Tibial nerve (tissue), 4 donors: ENCODE results near the gene NCOR1. TPM values are rescaled to one million over a fixed set of nuclear protein-coding genes. Genes with fewer than 3 reads are reported as not detected.
A peak's percentile ranks its signal among the peaks of the same experiment; 100 is the strongest.
"Not testable (repeated sequence)": the region's sequence is repeated elsewhere in the genome, so short reads cannot be mapped to it uniquely, and the experiment has no call there.

ENCODE experiments used
- DNase-seq, 2 donors: peaks; one replicate each; pipeline ENCODE4 v3.0.0-alpha.2; 2019; ENCODE audit warnings: low spot score in 2 of 2
- H3K27ac ChIP-seq, 4 donors: fragments of 200-600 bp; sonication (generic) in 3 of 4; one replicate each; pipeline ENCODE4 v1.5.1; 2017 to 2019; ENCODE audit warnings: mild to moderate bottlenecking in 1 of 4
- H3K27me3 ChIP-seq, 2 donors: fragments of 200-600 bp; sonication (generic) in 1 of 2; one replicate each; pipeline versions ENCODE4 v1.5.1 to v1.6.0; 2017 to 2019
- H3K36me3 ChIP-seq, 3 donors: fragments of 200-600 bp; sonication (generic); one replicate each; pipeline ENCODE4 v1.5.1; 2018 to 2019
- H3K4me1 ChIP-seq, 4 donors: fragments of 200-600 bp; sonication (generic) in 3 of 4; one replicate each; pipeline ENCODE4 v1.5.1; 2017 to 2019
- H3K4me3 ChIP-seq, 4 donors: fragments of 200-600 bp; sonication (generic) in 3 of 4; one replicate each; pipeline ENCODE4 v1.5.1; 2017 to 2019; ENCODE audit warnings: mild to moderate bottlenecking in 1 of 4, moderate library complexity in 1 of 4
- H3K9me3 ChIP-seq, 4 donors: fragments of 200-600 bp; sonication (generic) in 3 of 4; one replicate each; pipeline ENCODE4 v1.5.1; 2017 to 2019
- EP300 ChIP-seq, 2 donors: sonication (generic); formaldehyde crosslinking; IDR thresholded peaks; one replicate each; pipeline ENCODE4 v1.6.1; 2017; ENCODE audit warnings: antibody characterized with exemption in 2 of 2, mild to moderate bottlenecking in 1 of 2
- POLR2A ChIP-seq, 2 donors: fragments of 450-650 bp; IDR thresholded peaks; one replicate each; pipeline ENCODE4 v1.6.1; 2017; ENCODE audit warnings: antibody characterized with exemption in 2 of 2, mild to moderate bottlenecking in 2 of 2, moderate library complexity in 2 of 2
- WGBS, 2 donors: methylation state at CpG; one replicate each; pipeline ENCODE4 v1.1.5; 2018; 5-methylcytosine and 5-hydroxymethylcytosine counted together
- total RNA-seq, 4 donors: library from RNA; depleted of rRNA; stranded (reverse); fragments of >200 nt; gene quantifications; one replicate each; pipeline ENCODE4 v1.1.0, GENCODE V29; 2016
- TF ChIP-seq, protein P1 (sequence below), 5 experiments: fragments of 200-600 bp in 3 of 5; fragments of 450-650 bp in 2 of 5; sonication (generic) in 3 of 5; IDR thresholded peaks; one replicate each; pipeline ENCODE4 v1.5.1; 2016 to 2019; ENCODE audit warnings: antibody characterized with exemption in 5 of 5, mild to moderate bottlenecking in 3 of 5, moderate library complexity in 2 of 5

The NCOR1 gene
- total RNA-seq, 4 donors from 2014 or later, result 115 to 248 (median 169) TPM

DNA sequence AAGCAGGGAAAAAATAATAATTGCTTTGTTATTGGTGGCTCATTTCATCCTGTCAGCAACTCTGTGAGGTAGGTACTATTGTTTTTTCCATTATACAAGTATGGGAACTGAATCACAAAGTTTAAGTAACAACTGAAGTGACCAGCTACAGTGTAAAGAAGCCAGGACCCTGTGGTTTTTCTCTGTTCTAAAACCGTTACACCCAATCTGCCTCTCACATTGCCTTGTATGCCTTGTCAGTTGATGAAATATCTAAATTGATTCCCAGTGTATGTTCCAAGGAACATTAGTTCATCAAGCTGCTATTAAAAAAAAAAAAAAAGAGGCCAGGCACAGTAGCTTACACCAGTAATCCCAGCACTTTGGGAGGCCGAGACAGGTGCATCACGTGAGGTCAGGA, 7.1 kb upstream of the NCOR1 start:
- peaks cover 0 to 10% (median 0%) of the 10 kb centered on the region in 3 donors for H3K36me3 ChIP-seq
- H3K4me1 ChIP-seq, result peaks cover 0 to 14% (median 4%) of the 10 kb centered on the region in 4 donors
- H3K4me3 ChIP-seq, result no peak overlapping the region
- no peak overlapping the region for H3K27ac ChIP-seq
- H3K27me3 ChIP-seq, result no peaks in the 10 kb centered on the region
- DNase-seq, result no peak
- TF ChIP-seq EP300 (IDR thresholded peaks at IDR 0.05), result no peak
- no peak for TF ChIP-seq POLR2A (IDR thresholded peaks at IDR 0.05)
- TF ChIP-seq, protein P1, sequence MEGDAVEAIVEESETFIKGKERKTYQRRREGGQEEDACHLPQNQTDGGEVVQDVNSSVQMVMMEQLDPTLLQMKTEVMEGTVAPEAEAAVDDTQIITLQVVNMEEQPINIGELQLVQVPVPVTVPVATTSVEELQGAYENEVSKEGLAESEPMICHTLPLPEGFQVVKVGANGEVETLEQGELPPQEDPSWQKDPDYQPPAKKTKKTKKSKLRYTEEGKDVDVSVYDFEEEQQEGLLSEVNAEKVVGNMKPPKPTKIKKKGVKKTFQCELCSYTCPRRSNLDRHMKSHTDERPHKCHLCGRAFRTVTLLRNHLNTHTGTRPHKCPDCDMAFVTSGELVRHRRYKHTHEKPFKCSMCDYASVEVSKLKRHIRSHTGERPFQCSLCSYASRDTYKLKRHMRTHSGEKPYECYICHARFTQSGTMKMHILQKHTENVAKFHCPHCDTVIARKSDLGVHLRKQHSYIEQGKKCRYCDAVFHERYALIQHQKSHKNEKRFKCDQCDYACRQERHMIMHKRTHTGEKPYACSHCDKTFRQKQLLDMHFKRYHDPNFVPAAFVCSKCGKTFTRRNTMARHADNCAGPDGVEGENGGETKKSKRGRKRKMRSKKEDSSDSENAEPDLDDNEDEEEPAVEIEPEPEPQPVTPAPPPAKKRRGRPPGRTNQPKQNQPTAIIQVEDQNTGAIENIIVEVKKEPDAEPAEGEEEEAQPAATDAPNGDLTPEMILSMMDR (IDR thresholded peaks at IDR 0.05), result no peak
- no peaks in the 10 kb centered on the region for H3K9me3 ChIP-seq
- 92% methylated on average over 3 of the region's 3 CpGs for WGBS, 2 donors

DNA sequence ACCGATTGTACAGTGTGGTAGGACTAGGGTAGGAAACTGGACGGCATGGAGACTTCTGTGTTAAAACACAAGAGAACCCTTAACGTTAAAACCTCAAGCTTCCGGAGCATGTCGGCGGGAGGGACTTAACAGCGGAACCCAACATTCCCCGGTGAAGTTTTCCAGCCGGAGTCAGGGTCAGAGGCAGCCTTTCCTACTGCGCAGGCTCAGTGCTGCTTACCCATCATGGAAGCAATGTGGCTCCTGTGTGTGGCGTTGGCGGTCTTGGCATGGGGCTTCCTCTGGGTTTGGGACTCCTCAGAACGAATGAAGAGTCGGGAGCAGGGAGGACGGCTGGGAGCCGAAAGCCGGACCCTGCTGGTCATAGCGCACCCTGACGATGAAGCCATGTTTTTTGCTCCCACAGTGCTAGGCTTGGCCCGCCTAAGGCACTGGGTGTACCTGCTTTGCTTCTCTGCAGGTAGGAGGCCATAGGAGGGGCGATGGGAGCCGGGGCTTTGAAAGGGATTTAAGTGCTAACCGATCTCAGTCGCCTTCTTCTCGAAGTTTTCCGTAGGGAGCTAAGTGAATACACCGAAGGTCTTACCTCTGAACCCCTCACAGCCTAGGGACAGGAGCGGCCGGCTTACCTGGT, 1.8 kb upstream of the NCOR1 start, which contains the start of gene PIGL:
Gene PIGL, plus strand, starts transcription at position 209 of the 634 bp plus-strand sequence. Its CDS starts 17 bp downstream, at position 226.
- Histone ChIP-seq H3K9me3 (no peaks in the 10 kb centered on the region), H3K36me3 (no peaks in the 10 kb centered on the region), H3K27ac (peak within 1 kb of the TSS; percentile 93 to 95 (median 94)), H3K4me1 (peaks cover 0 to 45% (median 24%) of the 10 kb centered on the region in 4 donors), H3K27me3 (no peaks in the 10 kb centered on the region), H3K4me3 (peak within 1 kb of the TSS; percentile 80 to 92 (median 88))
- WGBS, 2 donors, result 0 to 1% methylated on average over 26 to 27 of the region's 29 CpGs
- peak; percentile 71 to 83 for DNase-seq
- peak in 1 of 2 donors; percentile 33 for TF ChIP-seq POLR2A (IDR thresholded peaks at IDR 0.05)
- TF ChIP-seq, protein P1 (IDR thresholded peaks at IDR 0.05), result peak in 1 of 5 experiments; percentile 22
- TF ChIP-seq EP300 (IDR thresholded peaks at IDR 0.05), result peak in 1 of 2 donors; percentile 91

DNA sequence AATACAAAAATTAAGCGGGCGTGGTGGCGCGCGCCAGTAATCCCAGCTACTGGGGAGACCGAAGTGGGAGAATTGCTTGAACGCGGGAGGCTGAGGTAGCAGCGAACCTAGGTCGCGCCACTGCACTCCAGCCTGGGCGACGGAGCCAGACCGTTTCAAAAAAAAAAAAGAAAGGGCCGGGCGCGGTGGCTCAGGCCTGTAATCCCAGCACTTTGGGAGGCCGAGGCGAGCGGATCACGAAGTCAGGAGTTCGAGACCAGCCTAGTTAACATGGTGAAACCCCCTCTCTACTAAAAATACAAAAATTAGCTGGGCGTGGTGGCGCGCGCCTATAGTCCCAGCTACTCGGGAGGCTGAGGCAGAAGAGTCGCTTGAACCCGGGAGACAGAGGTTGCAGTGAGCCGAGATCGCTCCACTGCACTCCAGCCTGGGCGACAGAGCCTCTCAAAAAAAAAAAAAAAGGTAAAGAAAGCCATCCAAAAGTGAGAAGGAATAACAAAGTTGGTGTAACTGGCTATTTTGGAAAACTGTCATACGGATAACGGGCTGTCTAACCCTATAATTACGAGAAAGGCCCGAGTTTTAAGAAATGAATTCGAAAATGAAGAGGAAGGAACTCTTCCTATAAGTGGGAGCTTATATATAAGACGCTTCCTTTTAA, 1.1 kb upstream of the NCOR1 start:
- not testable (repeated sequence) for DNase-seq, H3K36me3 ChIP-seq, H3K27me3 ChIP-seq, H3K9me3 ChIP-seq
- Histone ChIP-seq H3K4me1 (peaks cover 0 to 52% (median 24%) of the 10 kb centered on the region in 4 donors), H3K4me3 (peak overlapping the region; percentile 80 to 92 (median 88)), H3K27ac (peak overlapping the region; percentile 53 to 95 (median 94))
- WGBS, 2 donors, result 76 to 80% methylated on average over 38 of the region's 38 CpGs

- H3K36me3 ChIP-seq, result no peaks in the 10 kb centered on the region
- no peaks in the 10 kb centered on the region for H3K9me3 ChIP-seq
- no peaks in the 10 kb centered on the region for H3K27me3 ChIP-seq
- peak in 1 of 2 donors; percentile 24 for DNase-seq
- WGBS, 2 donors, result 25 to 35% methylated on average over 11 to 22 of the region's 22 CpGs
- TF ChIP-seq, protein P1 (IDR thresholded peaks at IDR 0.05), result no peak
- TF ChIP-seq POLR2A (IDR thresholded peaks at IDR 0.05) (no peak), EP300 (IDR thresholded peaks at IDR 0.05) (no peak)
- peaks cover 0 to 52% (median 24%) of the 10 kb centered on the region in 4 donors for H3K4me1 ChIP-seq
- H3K4me3 ChIP-seq, result peak overlapping the region; percentile 69 to 92 (median 84)
- H3K27ac ChIP-seq, result peak overlapping the region; percentile 93 to 95 (median 94)
Measured at GRCh38 chr17:16215965-16216316, 607 bp upstream of the NCOR1 start.

DNA sequence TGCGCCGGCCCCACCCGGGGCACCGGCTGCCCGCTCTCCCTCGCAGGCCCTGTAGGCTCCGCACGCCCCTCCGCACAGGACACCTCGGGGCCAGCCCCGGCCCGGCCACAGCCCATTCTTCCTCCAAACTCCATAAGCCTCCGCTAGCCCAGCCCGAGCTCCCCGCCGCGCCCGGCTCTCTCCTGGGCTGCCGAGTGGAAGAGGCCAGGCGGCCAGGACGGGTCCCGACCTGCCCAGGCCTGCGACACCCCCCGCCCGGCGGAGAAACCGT, 397 bp downstream of the NCOR1 start:
- Histone ChIP-seq H3K36me3 (no peaks in the 10 kb centered on the region), H3K4me1 (peaks cover 0 to 52% (median 24%) of the 10 kb centered on the region in 4 donors), H3K27me3 (no peaks in the 10 kb centered on the region), H3K27ac (peak overlapping the region; percentile 93 to 95 (median 94)), H3K4me3 (peak overlapping the region; percentile 69 to 92 (median 84)), H3K9me3 (no peaks in the 10 kb centered on the region)
- TF ChIP-seq POLR2A (IDR thresholded peaks at IDR 0.05) (no peak), EP300 (IDR thresholded peaks at IDR 0.05) (no peak)
- TF ChIP-seq, protein P1 (IDR thresholded peaks at IDR 0.05), result no peak
- WGBS, 2 donors, result 0 to 1% methylated on average over 15 to 26 of the region's 27 CpGs
- peak in 1 of 2 donors; percentile 24 for DNase-seq
